GM12878 (cell line): Measurements from ENCODE around the gene PTPRD.

Experiments
- BACH1 ChIP-seq: fragments of 450-650 bp; IDR thresholded peaks from 2 replicates; pipeline ENCODE4 v1.6.1; 2017; ENCODE audit warnings: mild to moderate bottlenecking, borderline replicate concordance
- BCL3 ChIP-seq: IDR thresholded peaks from 2 replicates; pipeline ENCODE4 v1.6.1; 2011; ENCODE audit warnings: borderline replicate concordance, low read depth, mild to moderate bottlenecking, moderate library complexity, low read length; ENCODE audit not compliant: insufficient read depth, poor library complexity, severe bottlenecking
- CTCF ChIP-seq, 3 experiments: IDR thresholded peaks in 2 of 3; conservative IDR thresholded peaks in 1 of 3; 2 replicates each; pipeline ENCODE4 v1.5.1; 2011; ENCODE audit warnings: low read depth in 3 of 3, low read length in 3 of 3, mild to moderate bottlenecking in 3 of 3, control low read depth in 2 of 3, moderate library complexity in 2 of 3, inconsistent platforms in 1 of 3, mixed read lengths in 1 of 3; ENCODE audit not compliant: control insufficient read depth in 2 of 3, insufficient read depth in 1 of 3; ENCODE audit errors: extremely low read depth in 1 of 3
- HDAC6 ChIP-seq: fragments of 200-600 bp; sonication (generic); IDR thresholded peaks from one replicate; pipeline ENCODE4 v1.8.0; 2017; ENCODE audit warnings: antibody characterized with exemption; ENCODE audit not compliant: unreplicated experiment
- JUND ChIP-seq: IDR thresholded peaks from 2 replicates; pipeline ENCODE4 v1.6.1; 2012; ENCODE audit warnings: low read depth, mild to moderate bottlenecking, low read length, improper control_type of control experiment, moderate library complexity
- MEF2A ChIP-seq: IDR thresholded peaks from 2 replicates; pipeline ENCODE4 v1.6.1; 2011; ENCODE audit warnings: low read depth, mild to moderate bottlenecking, low read length, moderate library complexity; ENCODE audit not compliant: insufficient read depth
- POLR2A ChIP-seq: IDR thresholded peaks from 2 replicates; pipeline ENCODE4 v1.6.1; 2011; ENCODE audit warnings: low read depth, mild to moderate bottlenecking, low read length
- RCOR1 ChIP-seq: conservative IDR thresholded peaks from 2 replicates; pipeline ENCODE4 v1.6.1; 2012; ENCODE audit warnings: low read depth, low read length, improper control_type of control experiment
- ZNF687 ChIP-seq: fragments of 450-650 bp; IDR thresholded peaks from 2 replicates; pipeline ENCODE4 v1.6.1; 2017; ENCODE audit warnings: mild to moderate bottlenecking, moderate library complexity
- TF ChIP-seq, protein P1 (sequence below): fragments of 450-650 bp; IDR thresholded peaks from 2 replicates; pipeline ENCODE4 v1.6.1; 2017; ENCODE audit warnings: mild to moderate bottlenecking
- TF ChIP-seq, protein P2 (sequence below): IDR thresholded peaks from 2 replicates; pipeline ENCODE4 v1.6.1; 2011; ENCODE audit warnings: mild to moderate bottlenecking, low read depth, low read length, moderate library complexity; ENCODE audit not compliant: insufficient replicate concordance

DNA sequence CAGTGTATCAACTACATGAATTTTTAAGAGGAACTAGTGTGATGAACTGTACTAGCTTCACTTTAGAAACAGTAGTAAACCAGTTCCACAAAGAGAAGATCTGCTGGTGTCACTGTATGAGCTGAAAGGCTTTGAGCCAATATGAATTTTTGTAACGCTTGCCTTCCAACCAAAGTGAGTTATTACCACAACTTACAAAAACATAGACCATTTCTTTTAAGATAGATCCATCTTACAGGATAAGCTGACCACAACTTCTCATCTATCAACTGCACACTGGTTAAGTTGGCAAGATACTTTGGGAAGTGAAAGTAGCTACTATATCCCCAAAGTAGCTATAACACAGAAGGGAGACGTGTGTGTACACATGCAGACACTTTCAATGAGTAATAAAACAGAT lies 1963.6 kb downstream of the PTPRD start:
- TF ChIP-seq BACH1 = no peak
- TF ChIP-seq RCOR1 = no peak
- no peak for TF ChIP-seq CTCF (IDR thresholded peaks at IDR 0.05 in 2 of 3, conservative IDR thresholded peaks at IDR 0.05 in 1 of 3; ENCODE audit: control insufficient read depth in 2 of 3, extremely low read depth in 1 of 3, insufficient read depth in 1 of 3, low read depth in 3 of 3, low read length in 3 of 3)
- TF ChIP-seq, protein P1, sequence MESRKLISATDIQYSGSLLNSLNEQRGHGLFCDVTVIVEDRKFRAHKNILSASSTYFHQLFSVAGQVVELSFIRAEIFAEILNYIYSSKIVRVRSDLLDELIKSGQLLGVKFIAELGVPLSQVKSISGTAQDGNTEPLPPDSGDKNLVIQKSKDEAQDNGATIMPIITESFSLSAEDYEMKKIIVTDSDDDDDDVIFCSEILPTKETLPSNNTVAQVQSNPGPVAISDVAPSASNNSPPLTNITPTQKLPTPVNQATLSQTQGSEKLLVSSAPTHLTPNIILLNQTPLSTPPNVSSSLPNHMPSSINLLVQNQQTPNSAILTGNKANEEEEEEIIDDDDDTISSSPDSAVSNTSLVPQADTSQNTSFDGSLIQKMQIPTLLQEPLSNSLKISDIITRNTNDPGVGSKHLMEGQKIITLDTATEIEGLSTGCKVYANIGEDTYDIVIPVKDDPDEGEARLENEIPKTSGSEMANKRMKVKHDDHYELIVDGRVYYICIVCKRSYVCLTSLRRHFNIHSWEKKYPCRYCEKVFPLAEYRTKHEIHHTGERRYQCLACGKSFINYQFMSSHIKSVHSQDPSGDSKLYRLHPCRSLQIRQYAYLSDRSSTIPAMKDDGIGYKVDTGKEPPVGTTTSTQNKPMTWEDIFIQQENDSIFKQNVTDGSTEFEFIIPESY = no peak
- TF ChIP-seq JUND = no peak
- TF ChIP-seq MEF2A = no peak
- TF ChIP-seq BCL3 = no peak
- no peak for TF ChIP-seq HDAC6
- TF ChIP-seq, protein P2, sequence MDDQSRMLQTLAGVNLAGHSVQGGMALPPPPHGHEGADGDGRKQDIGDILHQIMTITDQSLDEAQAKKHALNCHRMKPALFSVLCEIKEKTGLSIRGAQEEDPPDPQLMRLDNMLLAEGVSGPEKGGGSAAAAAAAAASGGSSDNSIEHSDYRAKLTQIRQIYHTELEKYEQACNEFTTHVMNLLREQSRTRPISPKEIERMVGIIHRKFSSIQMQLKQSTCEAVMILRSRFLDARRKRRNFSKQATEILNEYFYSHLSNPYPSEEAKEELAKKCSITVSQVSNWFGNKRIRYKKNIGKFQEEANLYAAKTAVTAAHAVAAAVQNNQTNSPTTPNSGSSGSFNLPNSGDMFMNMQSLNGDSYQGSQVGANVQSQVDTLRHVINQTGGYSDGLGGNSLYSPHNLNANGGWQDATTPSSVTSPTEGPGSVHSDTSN = no peak
- TF ChIP-seq ZNF687 = no peak
- TF ChIP-seq POLR2A = no peak
